Naive thymus-derived CD8-positive, alpha-beta T cell (primary cell): ENCODE data around the gene COL6A3. TPM values are rescaled to one million over a fixed set of nuclear protein-coding genes. Genes with fewer than 3 reads are reported as not detected.

Experiments
- ATAC-seq, 2 donors: fragments of 150-1000 bp; cut with Tn5 transposase in 1 of 2; sonication (Bioruptor Pico), chemical (Tn5 transposase) in 1 of 2; 1 replicate in 1 of 2; 2 replicates in 1 of 2; pipeline ENCODE4 v1.10.0; 2021; ENCODE audit warnings: mild to moderate bottlenecking in 2 of 2, moderate library complexity in 2 of 2
- POLR2A ChIA-PET: fragments of 350-600 bp; sonication (Branson Sonifier 250); formaldehyde crosslinking; loops from one replicate; lab custom pipeline; 2021; ENCODE audit warnings: antibody characterized with exemption; lab: Charles Lee
- DNase-seq, 10 donors: peaks; one replicate each; pipeline versions ENCODE4 v3.0.0 to v3.0.0-alpha.2; 2020 to 2022
- H3K27ac Mint-ChIP-seq, 10 donors: one replicate each; pipeline ENCODE4 v1.8.0; 2020 to 2022; ENCODE audit warnings: mild to moderate bottlenecking in 10 of 10, mixed read lengths in 10 of 10, moderate library complexity in 4 of 10, inconsistent platforms in 1 of 10
- H3K27me3 Mint-ChIP-seq, 5 donors: one replicate each; pipeline ENCODE4 v1.8.0; 2021 to 2022; ENCODE audit warnings: mixed read lengths in 5 of 5
- H3K36me3 Mint-ChIP-seq, 3 donors: one replicate each; pipeline ENCODE4 v1.8.0; 2020 to 2022; ENCODE audit warnings: mixed read lengths in 3 of 3, mild to moderate bottlenecking in 2 of 3, inconsistent platforms in 1 of 3
- H3K4me1 Mint-ChIP-seq, 4 donors: one replicate each; pipeline ENCODE4 v1.8.0; 2021 to 2022; ENCODE audit warnings: mixed read lengths in 4 of 4
- H3K4me3 Mint-ChIP-seq, 10 donors: one replicate each; pipeline ENCODE4 v1.8.0; 2020 to 2022; ENCODE audit warnings: mild to moderate bottlenecking in 10 of 10, mixed read lengths in 10 of 10, moderate library complexity in 6 of 10, inconsistent platforms in 1 of 10
- H3K9me3 Mint-ChIP-seq, 9 donors: one replicate each; pipeline ENCODE4 v1.8.0; 2020 to 2022; ENCODE audit warnings: mixed read lengths in 9 of 9, mild to moderate bottlenecking in 3 of 9, inconsistent platforms in 1 of 9, moderate library complexity in 1 of 9
- polyA plus RNA-seq, 3 donors: library from polyadenylated mRNA; unstranded; fragments of 300-500 nt; fragmentation: Illumina TruSeq; gene quantifications; one replicate each; pipeline ENCODE4 v1.2.3, GENCODE V29; 2021
- total RNA-seq, 8 experiments: library from RNA in 2 of 8; stranded (reverse) in 2 of 8; gene quantifications; one replicate each; pipeline ENCODE4 v1.2.3 and lab custom pipeline; 2021 to 2026

COL6A3 gene
- total and polyA plus RNA-seq, 5 experiments from 2014 or later = 0.95 to 4.1 (median 2.0) TPM

- POLR2A ChIA-PET = interaction anchor here (0.8 to 2.2 kb wide), 3 partner anchors 9 to 38 kb away, joined by 3 to 12 read pairs (median 4); no protein-coding TSS in a partner anchor
- peak overlapping the region in 8 of 10 donors; percentile 11 to 90 (median 64) for H3K27ac Mint-ChIP-seq
- H3K27me3 Mint-ChIP-seq = no peaks in the 10 kb centered on the region
- DNase-seq (no peak), ATAC-seq (no peak)
- no peaks in the 10 kb centered on the region for H3K9me3 Mint-ChIP-seq
- peak overlapping the region in 3 of 10 donors; percentile 35 to 83 (median 69) for H3K4me3 Mint-ChIP-seq
- peaks cover 53 to 90% (median 88%) of the 10 kb centered on the region in 4 donors for H3K4me1 Mint-ChIP-seq
- H3K36me3 Mint-ChIP-seq = no peaks in the 10 kb centered on the region
Observed at GRCh38 chr2:237437566-237437965, 23.6 kb upstream of the COL6A3 start.

GRCh38 chr2:237435844-237436587 lies 22.1 kb upstream of the COL6A3 start:
- H3K4me3 Mint-ChIP-seq = peak overlapping the region in 8 of 10 donors; percentile 27 to 83 (median 60)
- H3K4me1 Mint-ChIP-seq = peaks cover 56 to 88% (median 87%) of the 10 kb centered on the region in 4 donors
- POLR2A ChIA-PET = interaction anchor here (0.8 to 5.0 kb wide), 5 partner anchors 8 to 350 kb away, joined by 4 to 65 read pairs (median 12); partner anchors contain the start of gene COPS8
- H3K27me3 Mint-ChIP-seq = no peaks in the 10 kb centered on the region
- H3K9me3 Mint-ChIP-seq = no peaks in the 10 kb centered on the region
- no peaks in the 10 kb centered on the region for H3K36me3 Mint-ChIP-seq
- ATAC-seq (no peak), DNase-seq (no peak)
- peak overlapping the region; percentile 5 to 100 (median 91) for H3K27ac Mint-ChIP-seq

GRCh38 chr2:237434866-237435311 lies 20.9 kb upstream of the COL6A3 start:
- Mint-ChIP-seq H3K4me3 (peak overlapping the region; percentile 76 to 92 (median 88)), H3K27me3 (no peaks in the 10 kb centered on the region), H3K36me3 (no peaks in the 10 kb centered on the region), H3K27ac (peak overlapping the region; percentile 89 to 100 (median 97)), H3K4me1 (peaks cover 45 to 88% (median 85%) of the 10 kb centered on the region in 4 donors), H3K9me3 (no peaks in the 10 kb centered on the region)
- ATAC-seq (peak; percentile 69 to 83), DNase-seq (peak; percentile 36 to 88 (median 74))
- POLR2A ChIA-PET = interaction anchor here (0.8 to 5.0 kb wide), 10 partner anchors 8 to 349 kb away, joined by 3 to 65 read pairs (median 6); partner anchors contain the start of gene COPS8

GRCh38 chr2:237433920-237434676 lies 20.1 kb upstream of the COL6A3 start:
- Mint-ChIP-seq H3K36me3 (no peaks in the 10 kb centered on the region), H3K27me3 (no peaks in the 10 kb centered on the region), H3K4me3 (peak overlapping the region; percentile 76 to 92 (median 88)), H3K9me3 (no peaks in the 10 kb centered on the region), H3K4me1 (peaks cover 46 to 94% (median 90%) of the 10 kb centered on the region in 4 donors), H3K27ac (peak overlapping the region; percentile 89 to 100 (median 97))
- ATAC-seq (peak in 1 of 2 donors; percentile 6), DNase-seq (no peak)
- POLR2A ChIA-PET = interaction anchor here (0.6 to 5.0 kb wide), 10 partner anchors 8 to 316 kb away, joined by 3 to 65 read pairs (median 6); no protein-coding TSS in a partner anchor

GRCh38 chr2:237432484-237433092 lies 18.6 kb upstream of the COL6A3 start:
- Mint-ChIP-seq H3K9me3 (no peaks in the 10 kb centered on the region), H3K4me3 (peak overlapping the region; percentile 72 to 92 (median 84)), H3K27ac (peak overlapping the region; percentile 89 to 100 (median 97)), H3K36me3 (no peaks in the 10 kb centered on the region), H3K4me1 (peaks cover 48 to 96% (median 94%) of the 10 kb centered on the region in 4 donors), H3K27me3 (no peaks in the 10 kb centered on the region)
- ATAC-seq (peak; percentile 63 to 66), DNase-seq (peak; percentile 43 to 83 (median 66))
- POLR2A ChIA-PET = interaction anchor here (0.6 to 5.0 kb wide), 7 partner anchors 10 to 42 kb away, joined by 3 to 65 read pairs (median 6); no protein-coding TSS in a partner anchor

GRCh38 chr2:237431837-237432236 lies 17.9 kb upstream of the COL6A3 start:
- Mint-ChIP-seq H3K4me3 (peak overlapping the region in 9 of 10 donors; percentile 9 to 92 (median 84)), H3K27me3 (no peaks in the 10 kb centered on the region), H3K9me3 (no peaks in the 10 kb centered on the region), H3K4me1 (peaks cover 46 to 97% (median 94%) of the 10 kb centered on the region in 4 donors), H3K27ac (peak overlapping the region; percentile 89 to 100 (median 97)), H3K36me3 (peaks cover 0 to 2% (median 0%) of the 10 kb centered on the region in 3 donors)
- ATAC-seq (no peak), DNase-seq (no peak)
- POLR2A ChIA-PET = interaction anchor here (0.7 to 5.0 kb wide), 3 partner anchors 19 to 43 kb away, joined by 3 to 34 read pairs (median 6); no protein-coding TSS in a partner anchor

GRCh38 chr2:237431372-237431771 lies 17.4 kb upstream of the COL6A3 start:
- H3K36me3 Mint-ChIP-seq = peaks cover 0 to 2% (median 0%) of the 10 kb centered on the region in 3 donors
- H3K27me3 Mint-ChIP-seq = no peaks in the 10 kb centered on the region
- H3K4me1 Mint-ChIP-seq = peaks cover 46 to 98% (median 95%) of the 10 kb centered on the region in 4 donors
- no peaks in the 10 kb centered on the region for H3K9me3 Mint-ChIP-seq
- peak overlapping the region; percentile 24 to 100 (median 96) for H3K27ac Mint-ChIP-seq
- POLR2A ChIA-PET = interaction anchor here (5.0 kb wide), 1 partner anchor 43 kb away, joined by 34 read pairs; no protein-coding TSS in a partner anchor
- DNase-seq (no peak), ATAC-seq (no peak)
- H3K4me3 Mint-ChIP-seq = peak overlapping the region in 6 of 10 donors; percentile 9 to 90 (median 84)

GRCh38 chr2:237430861-237431260 lies 16.9 kb upstream of the COL6A3 start:
- POLR2A ChIA-PET = interaction anchor here (1.7 to 5.0 kb wide), 3 partner anchors 9 to 44 kb away, joined by 9 to 34 read pairs (median 18); no protein-coding TSS in a partner anchor
- Mint-ChIP-seq H3K4me1 (peaks cover 42 to 98% (median 92%) of the 10 kb centered on the region in 4 donors), H3K27me3 (no peaks in the 10 kb centered on the region), H3K4me3 (no peak overlapping the region), H3K36me3 (peaks cover 0 to 2% (median 0%) of the 10 kb centered on the region in 3 donors), H3K27ac (peak overlapping the region; percentile 17 to 100 (median 90)), H3K9me3 (no peaks in the 10 kb centered on the region)
- DNase-seq (no peak), ATAC-seq (no peak)

- POLR2A ChIA-PET = interaction anchor here (0.7 to 3.8 kb wide), 7 partner anchors 8 to 45 kb away, joined by 3 to 37 read pairs (median 9); no protein-coding TSS in a partner anchor
- no peaks in the 10 kb centered on the region for H3K27me3 Mint-ChIP-seq
- H3K9me3 Mint-ChIP-seq = no peaks in the 10 kb centered on the region
- peak; percentile 21 to 44 for ATAC-seq
- peaks cover 0 to 2% (median 0%) of the 10 kb centered on the region in 3 donors for H3K36me3 Mint-ChIP-seq
- peak overlapping the region; percentile 12 to 79 (median 72) for H3K4me3 Mint-ChIP-seq
- peaks cover 35 to 95% (median 85%) of the 10 kb centered on the region in 4 donors for H3K4me1 Mint-ChIP-seq
- peak overlapping the region; percentile 17 to 100 (median 92) for H3K27ac Mint-ChIP-seq
- peak in 4 of 10 donors; percentile 27 to 43 (median 37) for DNase-seq
Observed at GRCh38 chr2:237429753-237430152, 15.8 kb upstream of the COL6A3 start.

GRCh38 chr2:237427769-237428506 lies 14.0 kb upstream of the COL6A3 start:
- POLR2A ChIA-PET = interaction anchor here (0.6 to 3.8 kb wide), 9 partner anchors 10 to 47 kb away, joined by 3 to 37 read pairs (median 3); no protein-coding TSS in a partner anchor
- DNase-seq (peak in 5 of 10 donors; percentile 15 to 79 (median 37)), ATAC-seq (peak; percentile 48 to 54)
- H3K4me3 Mint-ChIP-seq = peak overlapping the region in 9 of 10 donors; percentile 37 to 79 (median 68)
- no peaks in the 10 kb centered on the region for H3K9me3 Mint-ChIP-seq
- peak overlapping the region; percentile 23 to 100 (median 88) for H3K27ac Mint-ChIP-seq
- peaks cover 32 to 89% (median 74%) of the 10 kb centered on the region in 4 donors for H3K4me1 Mint-ChIP-seq
- peaks cover 0 to 2% (median 2%) of the 10 kb centered on the region in 3 donors for H3K36me3 Mint-ChIP-seq
- no peaks in the 10 kb centered on the region for H3K27me3 Mint-ChIP-seq
